ENCODE measurements around the gene RIT2. TPM values are rescaled to one million over a fixed set of nuclear protein-coding genes. Genes with fewer than 3 reads are reported as not detected.

Gene RIT2
- total RNA-seq, 4 donors from 2014 or later = not detected

GRCh38 chr18:42792731-42793130, 322.8 kb downstream of the RIT2 start:
- Histone ChIP-seq H3K9me3 (no peaks in the 10 kb centered on the region), H3K4me1 (no peaks in the 10 kb centered on the region), H3K27me3 (no peaks in the 10 kb centered on the region), H3K4me3 (no peak overlapping the region), H3K27ac (no peak overlapping the region), H3K36me3 (no peaks in the 10 kb centered on the region)
- TF ChIP-seq POLR2A (IDR thresholded peaks at IDR 0.05) = no peak
- no peak for TF ChIP-seq CTCF (IDR thresholded peaks at IDR 0.05 in 4 of 5, conservative IDR thresholded peaks at IDR 0.05 in 1 of 5)
- intact Hi-C loops (cut with DNase I; ENCODE audit: low total_unique reads) = no loop called here
- ATAC-seq (no peak), DNase-seq (no peak)
- in situ Hi-C loops (cut with MboI; ENCODE audit: low sequenced_read_pairs in 4 of 4) = no loop called here

GRCh38 chr18:42784632-42785031, 330.9 kb downstream of the RIT2 start:
- H3K4me3 ChIP-seq = no peak overlapping the region
- H3K4me1 ChIP-seq = no peaks in the 10 kb centered on the region
- DNase-seq = no peak
- no peak for TF ChIP-seq POLR2A (IDR thresholded peaks at IDR 0.05)
- TF ChIP-seq CTCF (IDR thresholded peaks at IDR 0.05 in 4 of 5, conservative IDR thresholded peaks at IDR 0.05 in 1 of 5) = no peak
- no peak overlapping the region for H3K27ac ChIP-seq
- in situ Hi-C loops (cut with MboI; ENCODE audit: low sequenced_read_pairs in 4 of 4) (no loop called here), intact Hi-C loops (cut with DNase I; ENCODE audit: low total_unique reads) (no loop called here)
- H3K9me3 ChIP-seq = no peaks in the 10 kb centered on the region
- no peaks in the 10 kb centered on the region for H3K27me3 ChIP-seq
- no peaks in the 10 kb centered on the region for H3K36me3 ChIP-seq
- ATAC-seq = no peak

GRCh38 chr18:42782929-42783328, 332.6 kb downstream of the RIT2 start:
- DNase-seq (no peak), ATAC-seq (no peak)
- H3K4me1 ChIP-seq = no peaks in the 10 kb centered on the region
- no peaks in the 10 kb centered on the region for H3K9me3 ChIP-seq
- in situ Hi-C loops (cut with MboI; ENCODE audit: low sequenced_read_pairs in 4 of 4) (no loop called here), intact Hi-C loops (cut with DNase I; ENCODE audit: low total_unique reads) (no loop called here)
- no peaks in the 10 kb centered on the region for H3K27me3 ChIP-seq
- no peak for TF ChIP-seq POLR2A (IDR thresholded peaks at IDR 0.05)
- no peak for TF ChIP-seq CTCF (IDR thresholded peaks at IDR 0.05 in 4 of 5, conservative IDR thresholded peaks at IDR 0.05 in 1 of 5)
- no peaks in the 10 kb centered on the region for H3K36me3 ChIP-seq
- H3K4me3 ChIP-seq = no peak overlapping the region
- H3K27ac ChIP-seq = no peak overlapping the region

GRCh38 chr18:42781298-42781815, 334.1 kb downstream of the RIT2 start:
- in situ Hi-C loops (cut with MboI; ENCODE audit: low sequenced_read_pairs in 4 of 4) = no loop called here
- TF ChIP-seq POLR2A (IDR thresholded peaks at IDR 0.05) = no peak
- no peak for TF ChIP-seq CTCF (IDR thresholded peaks at IDR 0.05 in 4 of 5, conservative IDR thresholded peaks at IDR 0.05 in 1 of 5)
- DNase-seq (no peak), ATAC-seq (no peak)
- Histone ChIP-seq H3K36me3 (no peaks in the 10 kb centered on the region), H3K4me3 (no peak overlapping the region), H3K4me1 (no peaks in the 10 kb centered on the region), H3K27me3 (no peaks in the 10 kb centered on the region), H3K27ac (no peak overlapping the region), H3K9me3 (no peaks in the 10 kb centered on the region)
- intact Hi-C loops (cut with DNase I; ENCODE audit: low total_unique reads) = no loop called here

- Histone ChIP-seq H3K9me3 (no peaks in the 10 kb centered on the region), H3K4me3 (no peak overlapping the region), H3K4me1 (no peaks in the 10 kb centered on the region), H3K36me3 (no peaks in the 10 kb centered on the region), H3K27ac (no peak overlapping the region), H3K27me3 (no peaks in the 10 kb centered on the region)
- DNase-seq (no peak), ATAC-seq (no peak)
- in situ Hi-C loops (cut with MboI; ENCODE audit: low sequenced_read_pairs in 4 of 4) = no loop called here
- intact Hi-C loops (cut with DNase I; ENCODE audit: low total_unique reads) = no loop called here
- no peak for TF ChIP-seq POLR2A (IDR thresholded peaks at IDR 0.05)
- no peak for TF ChIP-seq CTCF (IDR thresholded peaks at IDR 0.05 in 4 of 5, conservative IDR thresholded peaks at IDR 0.05 in 1 of 5)
Observed at GRCh38 chr18:42780171-42780570, 335.3 kb downstream of the RIT2 start.
